ENCODE results near the gene EPG5.

DNA sequence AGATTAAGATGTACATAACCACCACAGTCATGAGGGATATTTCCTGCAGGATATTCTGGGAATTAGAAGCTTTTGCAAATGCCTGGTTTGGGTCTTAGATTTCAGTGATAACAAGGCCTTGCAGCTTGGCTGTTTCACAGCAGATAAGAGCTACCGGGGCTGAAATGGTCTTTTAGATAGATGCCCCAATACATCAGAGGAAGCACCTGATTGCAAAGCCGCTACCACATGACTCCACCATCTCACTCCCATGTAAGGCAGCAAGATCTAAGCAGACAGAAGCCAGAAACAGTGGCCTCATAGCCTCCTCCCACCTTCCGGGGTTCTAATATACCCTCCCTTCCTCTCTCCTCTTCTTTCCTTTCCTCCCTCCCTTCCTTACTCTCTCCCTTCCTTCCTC lies 31.1 kb upstream of the EPG5 start:
- TF ChIP-seq, protein P1, sequence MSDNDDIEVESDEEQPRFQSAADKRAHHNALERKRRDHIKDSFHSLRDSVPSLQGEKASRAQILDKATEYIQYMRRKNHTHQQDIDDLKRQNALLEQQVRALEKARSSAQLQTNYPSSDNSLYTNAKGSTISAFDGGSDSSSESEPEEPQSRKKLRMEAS (IDR thresholded peaks at IDR 0.05; ENCODE audit: insufficient read depth, insufficient read length): no peak
- no peak for TF ChIP-seq EZH2 (IDR thresholded peaks at IDR 0.05; ENCODE audit: borderline replicate concordance, low read depth, low read length, severe bottlenecking)
- TF ChIP-seq, protein P2, sequence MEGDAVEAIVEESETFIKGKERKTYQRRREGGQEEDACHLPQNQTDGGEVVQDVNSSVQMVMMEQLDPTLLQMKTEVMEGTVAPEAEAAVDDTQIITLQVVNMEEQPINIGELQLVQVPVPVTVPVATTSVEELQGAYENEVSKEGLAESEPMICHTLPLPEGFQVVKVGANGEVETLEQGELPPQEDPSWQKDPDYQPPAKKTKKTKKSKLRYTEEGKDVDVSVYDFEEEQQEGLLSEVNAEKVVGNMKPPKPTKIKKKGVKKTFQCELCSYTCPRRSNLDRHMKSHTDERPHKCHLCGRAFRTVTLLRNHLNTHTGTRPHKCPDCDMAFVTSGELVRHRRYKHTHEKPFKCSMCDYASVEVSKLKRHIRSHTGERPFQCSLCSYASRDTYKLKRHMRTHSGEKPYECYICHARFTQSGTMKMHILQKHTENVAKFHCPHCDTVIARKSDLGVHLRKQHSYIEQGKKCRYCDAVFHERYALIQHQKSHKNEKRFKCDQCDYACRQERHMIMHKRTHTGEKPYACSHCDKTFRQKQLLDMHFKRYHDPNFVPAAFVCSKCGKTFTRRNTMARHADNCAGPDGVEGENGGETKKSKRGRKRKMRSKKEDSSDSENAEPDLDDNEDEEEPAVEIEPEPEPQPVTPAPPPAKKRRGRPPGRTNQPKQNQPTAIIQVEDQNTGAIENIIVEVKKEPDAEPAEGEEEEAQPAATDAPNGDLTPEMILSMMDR (IDR thresholded peaks at IDR 0.05; ENCODE audit: extremely low read depth in 1 of 2, insufficient read depth in 1 of 2, low read depth in 1 of 2, low read length in 2 of 2): no peak
